GM21447 (cell line): Measurements from ENCODE around the gene MYCN.

Experiments
- ATAC-seq: cut with Tn5 transposase; IDR thresholded peaks from one replicate; pipeline ENCODE4 v1.9.1; 2021; ENCODE audit not compliant: unreplicated experiment

The MYCN gene

GRCh38 chr2:15992457-15993231 is 52.3 kb downstream of the MYCN start:
- no peak for ATAC-seq

GRCh38 chr2:15993232-15993610 is 52.9 kb downstream of the MYCN start:
- ATAC-seq, result no peak

GRCh38 chr2:15993666-15994065 is 53.3 kb downstream of the MYCN start:
- ATAC-seq, result no peak

- ATAC-seq, result no peak
Measured at GRCh38 chr2:15995603-15996002, 55.3 kb downstream of the MYCN start.
